Naive B cell (primary cell): ENCODE data around the gene MC2R. TPM values are rescaled to one million over a fixed set of nuclear protein-coding genes. Genes with fewer than 3 reads are reported as not detected.

Source experiments
- ATAC-seq, 2 donors: fragments of 150-1000 bp; cut with Tn5 transposase; 2 replicates each; pipeline ENCODE4 v1.10.0; 2021; ENCODE audit warnings: low read depth in 2 of 2, mild to moderate bottlenecking in 2 of 2, moderate library complexity in 2 of 2
- DNase-seq: peaks from one replicate; pipeline ENCODE4 v3.0.0; 2022
- H3K27ac Mint-ChIP-seq, 6 donors: one replicate each; pipeline ENCODE4 v1.8.0; 2020 to 2022; ENCODE audit warnings: mild to moderate bottlenecking in 6 of 6, mixed read lengths in 6 of 6, moderate library complexity in 5 of 6, inconsistent platforms in 2 of 6
- H3K27me3 Mint-ChIP-seq, 3 donors: one replicate each; pipeline ENCODE4 v1.8.0; 2021 to 2022; ENCODE audit warnings: mixed read lengths in 3 of 3, mild to moderate bottlenecking in 1 of 3
- H3K36me3 Mint-ChIP-seq, 2 donors: one replicate each; pipeline ENCODE4 v1.8.0; 2020 to 2022; ENCODE audit warnings: mixed read lengths in 2 of 2, inconsistent platforms in 1 of 2, mild to moderate bottlenecking in 1 of 2
- H3K4me1 Mint-ChIP-seq, 3 donors: one replicate each; pipeline ENCODE4 v1.8.0; 2020 to 2022; ENCODE audit warnings: mixed read lengths in 3 of 3, inconsistent platforms in 1 of 3, mild to moderate bottlenecking in 1 of 3, moderate library complexity in 1 of 3
- H3K4me3 Mint-ChIP-seq, 8 donors: one replicate each; pipeline ENCODE4 v1.8.0; 2020 to 2022; ENCODE audit warnings: mild to moderate bottlenecking in 8 of 8, mixed read lengths in 8 of 8, moderate library complexity in 8 of 8, inconsistent platforms in 2 of 8
- H3K9me3 Mint-ChIP-seq, 7 donors: one replicate each; pipeline ENCODE4 v1.8.0; 2020 to 2022; ENCODE audit warnings: mixed read lengths in 7 of 7, mild to moderate bottlenecking in 5 of 7, inconsistent platforms in 2 of 7, moderate library complexity in 1 of 7
- polyA plus RNA-seq, 6 donors: library from polyadenylated mRNA; unstranded; fragments of 300-500 nt; fragmentation: Illumina TruSeq; gene quantifications; one replicate each; pipeline ENCODE4 v1.2.3, GENCODE V29; 2021; ENCODE audit warnings: low read depth in 6 of 6

MC2R gene
- not detected for polyA plus RNA-seq

- peaks cover 0 to 18% (median 8%) of the 10 kb centered on the region in 3 donors for H3K27me3 Mint-ChIP-seq
- ATAC-seq (no peak), DNase-seq (no peak)
- H3K4me1 Mint-ChIP-seq = no peaks in the 10 kb centered on the region
- H3K9me3 Mint-ChIP-seq = peaks cover 0 to 2% (median 0%) of the 10 kb centered on the region in 7 donors
- no peaks in the 10 kb centered on the region for H3K36me3 Mint-ChIP-seq
- no peak within 1 kb of the TSS for H3K27ac Mint-ChIP-seq
- H3K4me3 Mint-ChIP-seq = no peak within 1 kb of the TSS
These were observed at the start of gene MC2R for GRCh38 chr18:13915391-13915790. Gene MC2R (minus strand): TSS chr18:13915536. CDS start chr18:13885518, 30,018 bp downstream.

- Mint-ChIP-seq H3K9me3 (peaks cover 8 to 44% (median 10%) of the 10 kb centered on the region in 7 donors), H3K4me3 (no peak overlapping the region), H3K27ac (no peak overlapping the region), H3K27me3 (peaks cover 0 to 4% (median 0%) of the 10 kb centered on the region in 3 donors), H3K4me1 (no peaks in the 10 kb centered on the region), H3K36me3 (peaks cover 0 to 11% of the 10 kb centered on the region in 2 donors)
- ATAC-seq (no peak), DNase-seq (no peak)
These were observed 30.5 kb upstream of the MC2R start for GRCh38 chr18:13945811-13946210.

- peaks cover 8 to 32% (median 16%) of the 10 kb centered on the region in 7 donors for H3K9me3 Mint-ChIP-seq
- H3K4me1 Mint-ChIP-seq = peaks cover 3 to 6% (median 4%) of the 10 kb centered on the region in 3 donors
- peak overlapping the region in 1 of 6 donors; percentile 11 for H3K27ac Mint-ChIP-seq
- H3K4me3 Mint-ChIP-seq = no peak overlapping the region
- H3K36me3 Mint-ChIP-seq = peaks cover 0 to 11% of the 10 kb centered on the region in 2 donors
- peaks cover 0 to 4% (median 0%) of the 10 kb centered on the region in 3 donors for H3K27me3 Mint-ChIP-seq
- DNase-seq = no peak
- no peak for ATAC-seq
These were observed 28.0 kb upstream of the MC2R start for GRCh38 chr18:13943338-13943737.

- Mint-ChIP-seq H3K9me3 (peaks cover 3 to 14% (median 7%) of the 10 kb centered on the region in 7 donors), H3K4me1 (peaks cover 3 to 6% (median 4%) of the 10 kb centered on the region in 3 donors), H3K27ac (no peak overlapping the region), H3K36me3 (peaks cover 0 to 6% of the 10 kb centered on the region in 2 donors), H3K27me3 (no peaks in the 10 kb centered on the region), H3K4me3 (no peak overlapping the region)
- ATAC-seq = no peak
- DNase-seq = no peak
These were observed 25.0 kb upstream of the MC2R start for GRCh38 chr18:13940326-13940725.

GRCh38 chr18:13934676-13935075 is 19.3 kb upstream of the MC2R start:
- peaks cover 3 to 6% (median 4%) of the 10 kb centered on the region in 3 donors for H3K4me1 Mint-ChIP-seq
- H3K36me3 Mint-ChIP-seq = peaks cover 0 to under 1% of the 10 kb centered on the region in 2 donors
- no peak overlapping the region for H3K4me3 Mint-ChIP-seq
- peaks cover 0 to 8% (median 5%) of the 10 kb centered on the region in 7 donors for H3K9me3 Mint-ChIP-seq
- DNase-seq (no peak), ATAC-seq (no peak)
- no peak overlapping the region for H3K27ac Mint-ChIP-seq
- H3K27me3 Mint-ChIP-seq = no peaks in the 10 kb centered on the region

GRCh38 chr18:13934058-13934457 is 18.7 kb upstream of the MC2R start:
- Mint-ChIP-seq H3K27ac (no peak overlapping the region), H3K27me3 (no peaks in the 10 kb centered on the region), H3K4me1 (peaks cover 3 to 6% (median 4%) of the 10 kb centered on the region in 3 donors), H3K36me3 (peaks cover 0 to 7% of the 10 kb centered on the region in 2 donors), H3K9me3 (peaks cover 2 to 12% (median 10%) of the 10 kb centered on the region in 7 donors), H3K4me3 (no peak overlapping the region)
- ATAC-seq (no peak), DNase-seq (no peak)

- Mint-ChIP-seq H3K27ac (peak overlapping the region in 1 of 6 donors; percentile 66), H3K4me3 (no peak overlapping the region), H3K36me3 (peaks cover 0 to 7% of the 10 kb centered on the region in 2 donors), H3K9me3 (peaks cover 5 to 26% (median 18%) of the 10 kb centered on the region in 7 donors), H3K27me3 (no peaks in the 10 kb centered on the region), H3K4me1 (no peaks in the 10 kb centered on the region)
- no peak for DNase-seq
- ATAC-seq = no peak
These were observed 17.1 kb upstream of the MC2R start for GRCh38 chr18:13932285-13933025.

GRCh38 chr18:13930964-13931363 is 15.6 kb upstream of the MC2R start:
- H3K4me3 Mint-ChIP-seq = no peak overlapping the region
- peaks cover 0 to 7% of the 10 kb centered on the region in 2 donors for H3K36me3 Mint-ChIP-seq
- ATAC-seq (no peak), DNase-seq (no peak)
- H3K4me1 Mint-ChIP-seq = no peaks in the 10 kb centered on the region
- H3K27ac Mint-ChIP-seq = no peak overlapping the region
- H3K27me3 Mint-ChIP-seq = peaks cover 0 to under 1% (median 0%) of the 10 kb centered on the region in 3 donors
- H3K9me3 Mint-ChIP-seq = peaks cover 5 to 39% (median 24%) of the 10 kb centered on the region in 7 donors

GRCh38 chr18:13923221-13923620 is 7.9 kb upstream of the MC2R start:
- Mint-ChIP-seq H3K36me3 (no peaks in the 10 kb centered on the region), H3K4me1 (no peaks in the 10 kb centered on the region), H3K27ac (peak overlapping the region in 1 of 6 donors; percentile 15), H3K27me3 (peaks cover 4 to 8% (median 8%) of the 10 kb centered on the region in 3 donors), H3K4me3 (no peak overlapping the region), H3K9me3 (peaks cover 0 to 21% (median 8%) of the 10 kb centered on the region in 7 donors)
- ATAC-seq (no peak), DNase-seq (no peak)

GRCh38 chr18:13918898-13919297 is 3.6 kb upstream of the MC2R start:
- Mint-ChIP-seq H3K9me3 (no peaks in the 10 kb centered on the region), H3K36me3 (no peaks in the 10 kb centered on the region), H3K4me3 (no peak overlapping the region), H3K27ac (no peak overlapping the region), H3K27me3 (peaks cover 0 to 4% (median under 1%) of the 10 kb centered on the region in 3 donors), H3K4me1 (no peaks in the 10 kb centered on the region)
- ATAC-seq (no peak), DNase-seq (no peak)

GRCh38 chr18:13917401-13917800 is 2.1 kb upstream of the MC2R start:
- DNase-seq (no peak), ATAC-seq (no peak)
- Mint-ChIP-seq H3K27ac (no peak overlapping the region), H3K9me3 (peaks cover 0 to 2% (median 0%) of the 10 kb centered on the region in 7 donors), H3K36me3 (no peaks in the 10 kb centered on the region), H3K4me3 (no peak overlapping the region), H3K27me3 (peaks cover 0 to 14% (median 8%) of the 10 kb centered on the region in 3 donors), H3K4me1 (no peaks in the 10 kb centered on the region)

- H3K27me3 Mint-ChIP-seq = peaks cover 0 to 14% (median 8%) of the 10 kb centered on the region in 3 donors
- DNase-seq (no peak), ATAC-seq (no peak)
- H3K4me3 Mint-ChIP-seq = no peak overlapping the region
- no peaks in the 10 kb centered on the region for H3K4me1 Mint-ChIP-seq
- H3K27ac Mint-ChIP-seq = no peak overlapping the region
- peaks cover 0 to 2% (median 0%) of the 10 kb centered on the region in 7 donors for H3K9me3 Mint-ChIP-seq
- no peaks in the 10 kb centered on the region for H3K36me3 Mint-ChIP-seq
These were observed 1.2 kb upstream of the MC2R start for GRCh38 chr18:13916559-13916958.

- H3K4me1 Mint-ChIP-seq = no peaks in the 10 kb centered on the region
These were observed 677 bp upstream of the MC2R start for GRCh38 chr18:13915995-13916431.

GRCh38 chr18:13914756-13915155 is 580 bp downstream of the MC2R start:
- H3K27me3 Mint-ChIP-seq = peaks cover 0 to 16% (median 8%) of the 10 kb centered on the region in 3 donors
- DNase-seq (no peak), ATAC-seq (no peak)
- no peaks in the 10 kb centered on the region for H3K4me1 Mint-ChIP-seq
- no peaks in the 10 kb centered on the region for H3K36me3 Mint-ChIP-seq
- H3K4me3 Mint-ChIP-seq = no peak overlapping the region
- H3K27ac Mint-ChIP-seq = no peak overlapping the region
- peaks cover 0 to 2% (median 0%) of the 10 kb centered on the region in 7 donors for H3K9me3 Mint-ChIP-seq

More at GRCh38 chr18:13915995-13916431, 677 bp upstream of the MC2R start:
- H3K27ac Mint-ChIP-seq = no peak overlapping the region
- H3K4me3 Mint-ChIP-seq = no peak overlapping the region
- no peak for DNase-seq
- peaks cover 0 to 14% (median 8%) of the 10 kb centered on the region in 3 donors for H3K27me3 Mint-ChIP-seq
- no peak for ATAC-seq
- H3K9me3 Mint-ChIP-seq = peaks cover 0 to 2% (median 0%) of the 10 kb centered on the region in 7 donors
- no peaks in the 10 kb centered on the region for H3K36me3 Mint-ChIP-seq
